Right cardiac atrium (tissue), 5 donors: ENCODE measurements around the gene MRPS18C. TPM values are rescaled to one million over a fixed set of nuclear protein-coding genes. Genes with fewer than 3 reads are reported as not detected.
"Not testable (repeated sequence)": the region's sequence is repeated elsewhere in the genome, so short reads cannot be mapped to it uniquely, and the experiment has no call there.

Source experiments
- ATAC-seq, 2 donors: fragments of 200-7000 bp; cut with Tn5 transposase; one replicate each; pipeline versions ENCODE4 v1.8.0 to v1.9.1; 2020; ENCODE audit warnings: moderate library complexity in 2 of 2, mild to moderate bottlenecking in 1 of 2
- DNase-seq, 3 donors: peaks; one replicate each; pipeline ENCODE4 v3.0.0-alpha.2; 2020
- H3K27ac ChIP-seq: one replicate; pipeline ENCODE4 v1.5.1; 2013; ENCODE audit warnings: mild to moderate bottlenecking, low read length, control low read depth, moderate library complexity
- H3K27me3 ChIP-seq: one replicate; pipeline ENCODE4 v1.6.1; 2013; ENCODE audit not compliant: control insufficient read depth, insufficient read depth
- H3K4me1 ChIP-seq: one replicate; pipeline ENCODE4 v1.6.1; 2013; ENCODE audit warnings: low read length; ENCODE audit not compliant: control insufficient read depth, insufficient read depth
- H3K4me3 ChIP-seq: one replicate; pipeline ENCODE4 v1.5.1; 2013; ENCODE audit warnings: low read length, control low read depth
- H3K9me3 ChIP-seq: one replicate; pipeline ENCODE4 v1.6.1; 2013; ENCODE audit warnings: low read length; ENCODE audit not compliant: control insufficient read depth
- WGBS: extraction: QIAGEN DNeasy Blood & Tissue Kit; methylation state at CpG from one replicate; pipeline ENCODE4 v1.1.7; 2013; 5-methylcytosine and 5-hydroxymethylcytosine counted together
- intact Hi-C, 4 donors: fragments of 100-400 bp; cut with DNase I; formaldehyde crosslinking; loops; one replicate each; pipeline versions ENCODE4 v1.11.0 to v1.14.0; 2022 to 2023
- polyA plus RNA-seq: library from polyadenylated mRNA; stranded (reverse); fragments of 200-250 nt; gene quantifications from one replicate; pipeline ENCODE4 v1.2.3, GENCODE V29; 2013
- total RNA-seq, 4 donors: library from RNA; stranded (reverse); fragmentation: NEBNext Ultra II Directional; extraction: Animal tissue kit (Norgen Biotek cat#: 25700); gene quantifications; one replicate each; pipeline ENCODE4 v1.2.1, GENCODE V29; 2021
- donor health status: healthy with polysubstance abuse.
- donor health status: DM: no; HTN: yes; CAD: no.
- donor health status: DM: no; HTN: no; CAD: no.
- donor health status: DM: no; HTN: yes; CAD: no; lungs with severe emphysema.
- donor health status: DM: yes; HTN: yes; CAD: no.

Gene MRPS18C
- total and polyA plus RNA-seq, 5 donors = 40.8 to 69.0 (median 46.9) TPM

- no peak for ATAC-seq
- intact Hi-C loops = no loop called here
Measured at GRCh38 chr4:83449009-83449408, 6.8 kb upstream of the MRPS18C start.

GRCh38 chr4:83454686-83455085 lies 1.2 kb upstream of the MRPS18C start:
- H3K4me1 ChIP-seq = peaks cover 4% of the 10 kb centered on the region
- intact Hi-C loops = loop anchor here in 1 of 4 donors (10.0 kb wide), 1 partner anchor 170 kb away; the partner anchor contains the start of gene COQ2
- H3K27me3 ChIP-seq = no peaks in the 10 kb centered on the region
- H3K4me3 ChIP-seq = peak overlapping the region; percentile 84
- ATAC-seq (no peak), DNase-seq (no peak)
- H3K27ac ChIP-seq = no peak overlapping the region
- WGBS = 4% methylated on average over 6 of the region's 6 CpGs
- no peaks in the 10 kb centered on the region for H3K9me3 ChIP-seq

More at GRCh38 chr4:83449009-83449408, 6.8 kb upstream of the MRPS18C start:
- Histone ChIP-seq H3K4me1 (no peaks in the 10 kb centered on the region), H3K4me3 (no peak overlapping the region), H3K27ac (no peak overlapping the region), H3K9me3 (no peaks in the 10 kb centered on the region), H3K27me3 (no peaks in the 10 kb centered on the region)
- WGBS = 63% methylated on average over 2 of the region's 2 CpGs
- no peak for DNase-seq

- Histone ChIP-seq H3K9me3 (no peaks in the 10 kb centered on the region), H3K4me1 (peaks cover 4% of the 10 kb centered on the region), H3K4me3 (peak overlapping the region; percentile 84), H3K27me3 (no peaks in the 10 kb centered on the region), H3K27ac (peak overlapping the region; percentile 97)
- WGBS = under 1% methylated on average over 7 of the region's 7 CpGs
- DNase-seq (no peak), ATAC-seq (no peak)
- intact Hi-C loops = loop anchor here in 1 of 4 donors (10.0 kb wide), 1 partner anchor 171 kb away; the partner anchor contains the start of gene COQ2
Measured at GRCh38 chr4:83456184-83456501, 285 bp downstream of the MRPS18C start.

GRCh38 chr4:83473423-83473822 lies 17.6 kb downstream of the MRPS18C start:
- 81% methylated on average over 4 of the region's 4 CpGs for WGBS
- Histone ChIP-seq H3K27me3 (no peaks in the 10 kb centered on the region), H3K9me3 (no peaks in the 10 kb centered on the region), H3K4me1 (no peaks in the 10 kb centered on the region), H3K4me3 (no peak overlapping the region), H3K27ac (no peak overlapping the region)
- no peak for DNase-seq
- ATAC-seq = no peak
- intact Hi-C loops = no loop called here

GRCh38 chr4:83473966-83474365 lies 18.1 kb downstream of the MRPS18C start:
- no peak overlapping the region for H3K27ac ChIP-seq
- intact Hi-C loops = no loop called here
- ATAC-seq (no peak), DNase-seq (no peak)
- 97% methylated on average over 2 of the region's 2 CpGs for WGBS
- no peaks in the 10 kb centered on the region for H3K27me3 ChIP-seq
- H3K4me1 ChIP-seq = no peaks in the 10 kb centered on the region
- no peak overlapping the region for H3K4me3 ChIP-seq
- H3K9me3 ChIP-seq = no peaks in the 10 kb centered on the region

GRCh38 chr4:83484500-83485461 lies 28.9 kb downstream of the MRPS18C start, which contains the start of gene ABRAXAS1:
TSS of gene ABRAXAS1 (minus strand) at chr4:83485100. CDS start at chr4:83485072, 28 bp downstream.
- Histone ChIP-seq H3K4me1 (no peaks in the 10 kb centered on the region), H3K4me3 (peak within 1 kb of the TSS; percentile 72), H3K27ac (peak within 1 kb of the TSS; percentile 74), H3K27me3 (no peaks in the 10 kb centered on the region), H3K9me3 (no peaks in the 10 kb centered on the region)
- intact Hi-C loops = loop anchor here in 1 of 4 donors (2.0 kb wide), 1 partner anchor 26 kb away; no protein-coding TSS in a partner anchor
- ATAC-seq (peak; percentile 100), DNase-seq (peak; percentile 94 to 99 (median 98))
- WGBS = under 1% methylated on average over 93 of the region's 93 CpGs

- intact Hi-C loops = no loop called here
- DNase-seq (no peak), ATAC-seq (no peak)
- H3K9me3 ChIP-seq = no peaks in the 10 kb centered on the region
- 80% methylated on average over 3 of the region's 3 CpGs for WGBS
- no peak overlapping the region for H3K27ac ChIP-seq
- no peaks in the 10 kb centered on the region for H3K27me3 ChIP-seq
- H3K4me3 ChIP-seq = no peak overlapping the region
- no peaks in the 10 kb centered on the region for H3K4me1 ChIP-seq
Measured at GRCh38 chr4:83486457-83487129, 30.7 kb downstream of the MRPS18C start.

GRCh38 chr4:83489711-83490326 lies 34.0 kb downstream of the MRPS18C start:
- ATAC-seq = no peak
- Histone ChIP-seq H3K27ac (no peak overlapping the region), H3K4me1 (no peaks in the 10 kb centered on the region), H3K4me3 (no peak overlapping the region), H3K9me3 (no peaks in the 10 kb centered on the region), H3K27me3 (no peaks in the 10 kb centered on the region)
- intact Hi-C loops = no loop called here
- no peak for DNase-seq
- WGBS = 28% methylated on average over 1 of the region's 1 CpG

- Histone ChIP-seq H3K4me3 (no peak overlapping the region), H3K4me1 (no peaks in the 10 kb centered on the region), H3K27me3 (no peaks in the 10 kb centered on the region), H3K27ac (no peak overlapping the region), H3K9me3 (no peaks in the 10 kb centered on the region)
- 1% methylated on average over 1 of the region's 1 CpG for WGBS
- ATAC-seq (no peak), DNase-seq (no peak)
- intact Hi-C loops = no loop called here
Measured at GRCh38 chr4:83490876-83491450, 35.1 kb downstream of the MRPS18C start.

GRCh38 chr4:83496085-83496917 lies 40.4 kb downstream of the MRPS18C start:
- DNase-seq, ATAC-seq, H3K9me3 ChIP-seq, H3K4me1 ChIP-seq, H3K27ac ChIP-seq, H3K27me3 ChIP-seq, intact Hi-C loops, H3K4me3 ChIP-seq: not testable (repeated sequence)
- WGBS = 56% methylated on average over 8 of the region's 8 CpGs
